ENCODE measurements around the gene PGAM1.

- TF ChIP-seq RCOR1 (IDR thresholded peaks at IDR 0.05; ENCODE audit: low read length) = no peak
- no peak for TF ChIP-seq SIN3A (IDR thresholded peaks at IDR 0.05; ENCODE audit: borderline replicate concordance, low read depth, low read length)
- TF ChIP-seq YY1 (IDR thresholded peaks at IDR 0.05; ENCODE audit: low read depth) = no peak
- no peak for TF ChIP-seq NFIC (IDR thresholded peaks at IDR 0.05; ENCODE audit: borderline replicate concordance)
- no peak for TF ChIP-seq POLR2AphosphoS5 (IDR thresholded peaks at IDR 0.05; ENCODE audit: low read depth, low read length)
- TF ChIP-seq CTCF (IDR thresholded peaks at IDR 0.05) = no peak
- TF ChIP-seq, protein P1, sequence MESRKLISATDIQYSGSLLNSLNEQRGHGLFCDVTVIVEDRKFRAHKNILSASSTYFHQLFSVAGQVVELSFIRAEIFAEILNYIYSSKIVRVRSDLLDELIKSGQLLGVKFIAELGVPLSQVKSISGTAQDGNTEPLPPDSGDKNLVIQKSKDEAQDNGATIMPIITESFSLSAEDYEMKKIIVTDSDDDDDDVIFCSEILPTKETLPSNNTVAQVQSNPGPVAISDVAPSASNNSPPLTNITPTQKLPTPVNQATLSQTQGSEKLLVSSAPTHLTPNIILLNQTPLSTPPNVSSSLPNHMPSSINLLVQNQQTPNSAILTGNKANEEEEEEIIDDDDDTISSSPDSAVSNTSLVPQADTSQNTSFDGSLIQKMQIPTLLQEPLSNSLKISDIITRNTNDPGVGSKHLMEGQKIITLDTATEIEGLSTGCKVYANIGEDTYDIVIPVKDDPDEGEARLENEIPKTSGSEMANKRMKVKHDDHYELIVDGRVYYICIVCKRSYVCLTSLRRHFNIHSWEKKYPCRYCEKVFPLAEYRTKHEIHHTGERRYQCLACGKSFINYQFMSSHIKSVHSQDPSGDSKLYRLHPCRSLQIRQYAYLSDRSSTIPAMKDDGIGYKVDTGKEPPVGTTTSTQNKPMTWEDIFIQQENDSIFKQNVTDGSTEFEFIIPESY (IDR thresholded peaks at IDR 0.05; ENCODE audit: borderline replicate concordance, low read depth) = no peak
- no peak for TF ChIP-seq FOXJ3 (CRISPR knock-in tag; IDR thresholded peaks at IDR 0.05)
- no peak for TF ChIP-seq JUND (IDR thresholded peaks at IDR 0.05)
- TF ChIP-seq FOXM1 (IDR thresholded peaks at IDR 0.05; ENCODE audit: low read depth) = no peak
Measured at GRCh38 chr10:97445357-97445721, 19.3 kb downstream of the PGAM1 start.

Measured in SK-N-SH (cell line).